COLO668 (cell line): ENCODE data around the gene FZD8.
A peak's percentile ranks its signal among the peaks of the same experiment; 100 is the strongest.

Experiments used
- DNase-seq: peaks from one replicate; lab custom pipeline; 2025; ENCODE audit not compliant: unreplicated experiment; lab: John Stamatoyannopoulos, UW

The FZD8 gene

GRCh38 chr10:35641676-35642034 is 441 bp downstream of the FZD8 start:
- peak; percentile 47 for DNase-seq

GRCh38 chr10:35640951-35641675 is 983 bp downstream of the FZD8 start:
- peak; percentile 72 for DNase-seq

GRCh38 chr10:35640474-35640873 is 1.6 kb downstream of the FZD8 start:
- DNase-seq = peak; percentile 68

- no peak for DNase-seq
Measured at GRCh38 chr10:35639728-35640401, 2.2 kb downstream of the FZD8 start.

GRCh38 chr10:35639021-35639727 is 2.9 kb downstream of the FZD8 start:
- no peak for DNase-seq

GRCh38 chr10:35638101-35638500 is 4.0 kb downstream of the FZD8 start:
- DNase-seq = no peak

GRCh38 chr10:35637462-35637861 is 4.6 kb downstream of the FZD8 start:
- no peak for DNase-seq

- DNase-seq = no peak
Measured at GRCh38 chr10:35636956-35637355, 5.1 kb downstream of the FZD8 start.

- DNase-seq = peak; percentile 27
Measured at GRCh38 chr10:35635576-35635975, 6.5 kb downstream of the FZD8 start.

- no peak for DNase-seq
Measured at GRCh38 chr10:35633006-35633980, 8.8 kb downstream of the FZD8 start.

- DNase-seq = no peak
Measured at GRCh38 chr10:35632027-35632426, 10.1 kb downstream of the FZD8 start.

GRCh38 chr10:35631404-35631803 is 10.7 kb downstream of the FZD8 start:
- DNase-seq = no peak

- no peak for DNase-seq
Measured at GRCh38 chr10:35626971-35627507, 15.1 kb downstream of the FZD8 start.

GRCh38 chr10:35614312-35614711 is 27.8 kb downstream of the FZD8 start:
- DNase-seq = no peak

- DNase-seq = no peak
Measured at GRCh38 chr10:35613597-35614226, 28.4 kb downstream of the FZD8 start.

GRCh38 chr10:35613107-35613440 is 29.0 kb downstream of the FZD8 start:
- no peak for DNase-seq

GRCh38 chr10:35612385-35613106 is 29.6 kb downstream of the FZD8 start:
- no peak for DNase-seq

- DNase-seq = no peak
Measured at GRCh38 chr10:35611750-35612149, 30.3 kb downstream of the FZD8 start.

GRCh38 chr10:35608328-35608672 is 33.8 kb downstream of the FZD8 start:
- no peak for DNase-seq
